ENCODE measurements around the gene SAMD9. TPM values are rescaled to one million over a fixed set of nuclear protein-coding genes. Genes with fewer than 3 reads are reported as not detected.

SAMD9 gene
- total RNA-seq, 1 experiment from 2014 or later, result not detected

DNA sequence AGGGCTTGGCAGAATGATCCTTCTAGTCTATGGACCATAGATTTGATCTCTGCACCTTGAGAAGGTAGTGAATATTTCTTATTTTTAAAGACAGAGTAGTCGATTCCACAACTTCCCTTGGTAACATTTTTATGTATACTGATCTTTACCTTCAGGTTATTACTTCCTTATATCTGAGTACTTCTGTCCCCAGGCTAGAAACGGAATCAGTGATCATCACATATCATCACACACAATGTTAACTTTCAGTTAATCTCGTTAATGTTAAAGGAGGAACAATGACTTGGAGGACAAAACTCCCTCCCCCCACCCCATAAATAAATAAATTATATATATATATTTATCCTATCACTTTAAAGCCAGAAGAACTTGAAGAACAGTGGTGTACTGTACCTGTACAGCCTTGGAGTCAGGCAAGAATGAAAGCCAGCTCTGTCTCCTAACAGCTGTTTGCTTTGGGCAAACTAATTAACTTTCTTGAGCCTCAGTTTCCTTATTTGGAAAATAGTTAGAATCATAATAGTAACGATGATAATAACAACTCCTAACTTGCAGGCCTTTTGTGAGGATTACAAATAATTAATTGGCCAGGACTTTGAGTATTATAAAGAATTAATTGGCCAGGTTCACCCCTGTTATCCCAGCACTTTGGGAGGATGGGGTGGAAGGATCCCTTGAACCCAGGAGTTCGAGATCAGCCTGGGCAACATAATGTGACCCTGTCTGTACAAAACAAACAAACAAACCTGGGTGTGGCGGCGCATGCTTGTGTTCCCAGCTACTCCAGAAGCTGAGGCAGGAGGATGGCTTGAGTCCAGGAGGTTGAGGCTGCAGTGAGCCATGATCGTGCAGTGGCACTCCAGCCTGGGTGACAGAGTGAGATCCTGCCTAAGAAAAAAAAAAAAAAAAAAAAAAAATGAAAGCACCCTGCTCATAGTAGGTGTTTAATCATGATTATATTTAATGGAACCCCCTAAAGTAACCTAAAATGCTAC lies 63.5 kb downstream of the SAMD9 start:
- no peak overlapping the region for H3K18ac ChIP-seq (ENCODE audit: insufficient read length, low read depth, low read length)
- H4K5ac ChIP-seq (ENCODE audit: insufficient read length, low read depth, low read length), result no peak overlapping the region
- no peak overlapping the region for H3K9ac ChIP-seq (ENCODE audit: extremely low read depth, insufficient read length, low read length)
- H3T11ph ChIP-seq (ENCODE audit: low read length), result no peak overlapping the region
- no peaks in the 10 kb centered on the region for H3K23me2 ChIP-seq (ENCODE audit: insufficient read length, low read depth, low read length, poor library complexity, severe bottlenecking)
- H3K4me1 Mint-ChIP-seq, result no peaks in the 10 kb centered on the region
- H3K79me1 ChIP-seq (ENCODE audit: insufficient read depth, low read depth, low read length, poor library complexity, severe bottlenecking), result no peaks in the 10 kb centered on the region
- H3K79me2 ChIP-seq (ENCODE audit: insufficient read depth, low read length), result no peaks in the 10 kb centered on the region
- H2AK5ac ChIP-seq (ENCODE audit: insufficient read length, low read length), result no peak overlapping the region
- H4K8ac ChIP-seq (replicated peaks; ENCODE audit: insufficient read length, low read depth, low read length), result no peak overlapping the region
- H3K4me1 ChIP-seq (ENCODE audit: insufficient read depth, low read length), result no peaks in the 10 kb centered on the region
- H3K27me3 Mint-ChIP-seq (ENCODE audit: low read depth), result peaks cover 3% of the 10 kb centered on the region
- H3K23ac ChIP-seq (ENCODE audit: insufficient read length, low read depth, low read length), result no peak overlapping the region
- H3K9me3 ChIP-seq (ENCODE audit: control insufficient read depth, low read depth, low read length), result no peaks in the 10 kb centered on the region
- no peaks in the 10 kb centered on the region for H3K9me3 Mint-ChIP-seq
- H2AFZ ChIP-seq (ENCODE audit: low read length), result no peak overlapping the region
- no peak overlapping the region for H2BK120ac ChIP-seq (ENCODE audit: low read depth, low read length, poor library complexity, severe bottlenecking)
- no peaks in the 10 kb centered on the region for H3K27me3 ChIP-seq (ENCODE audit: insufficient read depth, low read length)
- H3K4me2 ChIP-seq (ENCODE audit: insufficient read depth, insufficient read length, low read length), result no peak overlapping the region
- no peaks in the 10 kb centered on the region for H4K20me1 ChIP-seq (ENCODE audit: control insufficient read depth, insufficient read depth, insufficient read length)
- H3K4me3 Mint-ChIP-seq, result no peak overlapping the region
- no CpG with 5 or more reads among the region's 8 CpGs for WGBS (ENCODE audit: extremely low coverage, insufficient read length, low lambda C conversion rate)
- H3K4ac ChIP-seq (ENCODE audit: low read depth, low read length), result no peak overlapping the region
- no peak overlapping the region for H2BK12ac ChIP-seq (ENCODE audit: insufficient read length, low read depth, low read length)
- no peak overlapping the region for H4K91ac ChIP-seq (ENCODE audit: insufficient read length, low read depth, low read length)
- no peak overlapping the region for H2BK20ac ChIP-seq (ENCODE audit: low read depth, low read length, poor library complexity, severe bottlenecking)
- no peak overlapping the region for H3K27ac ChIP-seq (ENCODE audit: insufficient read length, low read depth, low read length)
- H2BK5ac ChIP-seq (ENCODE audit: insufficient read length, low read length), result no peak overlapping the region
- TF ChIP-seq, protein P1, sequence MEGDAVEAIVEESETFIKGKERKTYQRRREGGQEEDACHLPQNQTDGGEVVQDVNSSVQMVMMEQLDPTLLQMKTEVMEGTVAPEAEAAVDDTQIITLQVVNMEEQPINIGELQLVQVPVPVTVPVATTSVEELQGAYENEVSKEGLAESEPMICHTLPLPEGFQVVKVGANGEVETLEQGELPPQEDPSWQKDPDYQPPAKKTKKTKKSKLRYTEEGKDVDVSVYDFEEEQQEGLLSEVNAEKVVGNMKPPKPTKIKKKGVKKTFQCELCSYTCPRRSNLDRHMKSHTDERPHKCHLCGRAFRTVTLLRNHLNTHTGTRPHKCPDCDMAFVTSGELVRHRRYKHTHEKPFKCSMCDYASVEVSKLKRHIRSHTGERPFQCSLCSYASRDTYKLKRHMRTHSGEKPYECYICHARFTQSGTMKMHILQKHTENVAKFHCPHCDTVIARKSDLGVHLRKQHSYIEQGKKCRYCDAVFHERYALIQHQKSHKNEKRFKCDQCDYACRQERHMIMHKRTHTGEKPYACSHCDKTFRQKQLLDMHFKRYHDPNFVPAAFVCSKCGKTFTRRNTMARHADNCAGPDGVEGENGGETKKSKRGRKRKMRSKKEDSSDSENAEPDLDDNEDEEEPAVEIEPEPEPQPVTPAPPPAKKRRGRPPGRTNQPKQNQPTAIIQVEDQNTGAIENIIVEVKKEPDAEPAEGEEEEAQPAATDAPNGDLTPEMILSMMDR (conservative IDR thresholded peaks at IDR 0.05), result no peak
- H3K56ac ChIP-seq (ENCODE audit: insufficient read length, low read depth, low read length), result no peak overlapping the region
- no peak for DNase-seq
- H3K27ac Mint-ChIP-seq, result no peak overlapping the region
- H3K14ac ChIP-seq (ENCODE audit: insufficient read depth, low read length), result no peak overlapping the region
- no peaks in the 10 kb centered on the region for H3K36me3 Mint-ChIP-seq (ENCODE audit: insufficient read depth in 1 of 3, low read depth in 3 of 3)
- no peak overlapping the region for H2BK15ac ChIP-seq (ENCODE audit: low read depth, low read length)

Measured in H9 (cell line).